Esophagus mucosa (tissue), 1 donor: ENCODE results near the gene BPTF. TPM values are rescaled to one million over a fixed set of nuclear protein-coding genes. Genes with fewer than 3 reads are reported as not detected.
"Not testable (repeated sequence)": the region's sequence is repeated elsewhere in the genome, so short reads cannot be mapped to it uniquely, and the experiment has no call there.

Experiments used
- ATAC-seq: fragments of 200-7000 bp; cut with Tn5 transposase; one replicate; pipeline ENCODE4 v1.9.1; 2020
- total RNA-seq: library from RNA; stranded (reverse); gene quantifications from one replicate; pipeline ENCODE4 v1.2.4, GENCODE V29; 2023
- donor health status: DM: yes; HTN: yes; CAD: no.

Gene BPTF
- 47.8 TPM for total RNA-seq

GRCh38 chr17:67824735-67825626 is at the start of gene BPTF:
BPTF (plus strand) TSS chr17:67825503; CDS start chr17:67825725, 222 bp downstream.
- peak; percentile 97 for ATAC-seq

GRCh38 chr17:67779098-67779672 is 46.1 kb upstream of the BPTF start:
- ATAC-seq, result peak; percentile 60

DNA sequence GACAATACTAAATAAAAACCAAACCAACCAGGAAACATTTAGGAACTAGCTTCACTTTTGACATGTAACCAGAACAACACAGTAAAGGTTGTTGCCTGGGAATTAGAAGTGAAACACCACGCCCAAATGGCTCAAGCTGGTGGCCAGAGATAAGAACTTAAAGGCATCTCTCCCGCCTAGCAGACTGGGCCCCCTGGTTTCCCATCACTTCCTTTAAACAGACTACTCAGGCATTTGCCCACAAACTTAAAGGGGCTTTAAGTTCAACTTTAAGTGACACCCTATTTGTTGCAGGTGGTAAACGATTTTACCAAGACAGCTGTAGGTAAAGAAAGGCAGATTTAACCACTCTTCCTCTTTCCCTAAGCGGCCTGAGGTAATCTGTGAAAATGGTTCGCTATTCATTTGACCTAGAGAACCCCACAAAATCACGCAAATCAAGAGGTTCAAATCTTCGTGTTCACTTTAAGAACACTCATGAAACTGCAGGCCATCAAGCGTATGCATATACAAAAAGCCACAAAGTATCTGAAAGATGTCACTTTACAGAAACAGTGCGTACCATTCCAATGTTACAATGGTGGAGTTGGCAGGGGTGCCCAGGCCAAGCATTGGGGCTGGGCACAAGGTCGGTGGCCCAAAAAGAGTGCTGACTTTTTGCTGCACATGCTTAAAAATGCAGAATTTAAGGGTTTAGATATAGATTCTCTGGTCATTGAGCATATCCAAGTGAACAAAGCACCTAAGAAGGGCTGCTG is 40.8 kb upstream of the BPTF start:
- ATAC-seq, result no peak

DNA sequence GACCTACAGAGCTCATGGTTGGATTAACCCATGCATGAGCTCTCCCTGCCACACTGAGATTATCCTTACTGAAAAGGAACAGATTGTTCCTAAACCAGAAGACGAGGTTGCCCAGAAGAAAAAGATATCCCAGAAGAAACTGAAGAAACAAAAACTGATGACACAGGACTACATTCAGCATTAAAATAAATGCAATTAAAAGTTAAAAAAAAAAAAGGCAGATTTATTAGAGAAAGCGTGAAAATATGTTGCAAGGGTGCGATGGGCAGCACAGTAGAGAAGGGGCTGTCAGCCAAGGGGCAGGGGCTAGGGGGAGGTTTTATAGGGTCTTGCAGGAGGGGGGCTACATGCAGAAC is 40.2 kb upstream of the BPTF start:
- ATAC-seq, result no peak

DNA sequence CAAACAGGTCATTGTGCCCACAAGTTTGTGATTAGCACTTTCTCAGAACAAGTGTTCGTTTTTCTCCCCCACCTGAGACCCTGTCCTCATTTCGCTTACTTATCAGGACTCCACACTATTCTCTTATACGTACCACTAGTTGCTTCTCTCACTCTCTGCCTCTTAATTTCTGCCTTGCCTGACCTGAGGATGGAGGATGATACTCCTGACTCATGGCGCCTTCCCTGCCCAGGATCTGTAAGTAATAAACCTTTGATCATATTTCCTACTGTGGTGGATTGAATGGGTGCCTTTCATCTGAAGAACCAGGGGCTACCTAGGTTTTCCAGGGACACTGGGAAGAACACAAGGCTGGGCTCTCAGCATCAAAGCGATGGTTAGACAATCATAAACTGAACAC is 39.8 kb upstream of the BPTF start:
- ATAC-seq, result no peak

DNA sequence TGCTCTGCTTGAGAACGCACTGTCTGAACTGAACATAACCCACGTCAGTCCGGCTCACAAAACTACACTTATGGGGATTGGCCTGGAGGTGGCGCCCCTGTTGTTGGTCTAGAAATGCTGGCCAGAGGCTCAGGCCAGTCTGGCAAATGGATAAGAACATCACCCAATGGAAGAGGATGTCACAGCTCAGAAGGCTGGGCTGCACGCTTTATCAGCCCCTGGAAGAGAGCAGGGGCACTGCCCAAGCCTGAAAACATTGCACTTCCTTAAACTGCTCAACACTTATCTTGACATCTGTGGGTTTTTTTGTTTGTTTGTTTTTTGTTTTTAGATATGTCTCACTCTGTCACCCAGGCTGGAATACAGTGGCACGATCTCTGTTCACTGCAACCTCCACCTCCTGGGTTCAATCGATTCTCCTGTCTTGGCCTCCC is 24.8 kb upstream of the BPTF start:
- ATAC-seq, result peak; percentile 71

DNA sequence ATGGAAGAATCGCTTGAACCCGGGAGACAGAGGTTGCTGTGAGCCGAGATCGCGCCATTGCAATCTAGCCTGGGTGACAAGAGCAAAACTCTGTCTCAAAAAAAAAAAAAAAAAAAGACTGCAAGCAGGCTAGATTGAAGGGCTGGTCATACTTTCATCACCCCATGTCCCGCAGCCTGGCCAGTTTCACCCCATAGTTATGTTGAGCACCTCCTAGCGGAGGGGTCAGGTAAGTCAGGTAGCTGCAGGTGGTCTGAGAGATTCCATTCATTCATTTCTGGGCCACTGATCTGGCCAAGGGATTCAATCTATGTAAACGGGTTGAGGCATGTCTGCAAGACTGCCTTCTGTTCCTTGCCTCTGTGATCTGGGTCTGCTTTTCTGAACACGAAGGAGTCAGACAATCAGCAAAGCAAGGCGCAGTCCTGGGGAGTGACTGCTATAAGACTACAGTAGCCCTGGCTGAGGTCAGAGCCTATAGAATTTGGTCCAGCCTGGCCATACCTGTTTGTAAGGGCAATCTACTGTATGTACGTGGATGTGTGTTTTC is 23.6 kb upstream of the BPTF start:
- peak; percentile 11 for ATAC-seq

GRCh38 chr17:67810464-67810863 is 14.8 kb upstream of the BPTF start:
- ATAC-seq, result no peak

- ATAC-seq, result not testable (repeated sequence)
These were observed 12.9 kb upstream of the BPTF start for GRCh38 chr17:67812380-67812779.

DNA sequence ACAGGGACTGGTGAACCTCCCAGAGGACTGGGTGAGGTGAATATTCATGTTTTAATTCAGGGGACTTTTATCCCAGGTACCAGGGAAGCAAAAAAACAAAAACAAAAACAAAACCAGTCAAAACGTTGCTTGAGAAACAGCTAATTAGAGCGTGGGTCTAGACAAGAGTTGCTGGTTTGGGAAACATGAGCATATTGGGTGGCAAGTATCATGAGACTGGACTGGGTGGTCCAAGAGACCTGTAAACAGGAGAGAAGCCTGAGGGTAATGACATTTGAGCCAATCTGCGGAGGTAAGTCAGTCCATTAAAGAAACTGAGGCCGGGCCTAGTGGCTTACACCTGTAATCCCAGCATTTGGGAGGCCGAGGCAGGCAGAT is 11.5 kb upstream of the BPTF start:
- ATAC-seq, result no peak

DNA sequence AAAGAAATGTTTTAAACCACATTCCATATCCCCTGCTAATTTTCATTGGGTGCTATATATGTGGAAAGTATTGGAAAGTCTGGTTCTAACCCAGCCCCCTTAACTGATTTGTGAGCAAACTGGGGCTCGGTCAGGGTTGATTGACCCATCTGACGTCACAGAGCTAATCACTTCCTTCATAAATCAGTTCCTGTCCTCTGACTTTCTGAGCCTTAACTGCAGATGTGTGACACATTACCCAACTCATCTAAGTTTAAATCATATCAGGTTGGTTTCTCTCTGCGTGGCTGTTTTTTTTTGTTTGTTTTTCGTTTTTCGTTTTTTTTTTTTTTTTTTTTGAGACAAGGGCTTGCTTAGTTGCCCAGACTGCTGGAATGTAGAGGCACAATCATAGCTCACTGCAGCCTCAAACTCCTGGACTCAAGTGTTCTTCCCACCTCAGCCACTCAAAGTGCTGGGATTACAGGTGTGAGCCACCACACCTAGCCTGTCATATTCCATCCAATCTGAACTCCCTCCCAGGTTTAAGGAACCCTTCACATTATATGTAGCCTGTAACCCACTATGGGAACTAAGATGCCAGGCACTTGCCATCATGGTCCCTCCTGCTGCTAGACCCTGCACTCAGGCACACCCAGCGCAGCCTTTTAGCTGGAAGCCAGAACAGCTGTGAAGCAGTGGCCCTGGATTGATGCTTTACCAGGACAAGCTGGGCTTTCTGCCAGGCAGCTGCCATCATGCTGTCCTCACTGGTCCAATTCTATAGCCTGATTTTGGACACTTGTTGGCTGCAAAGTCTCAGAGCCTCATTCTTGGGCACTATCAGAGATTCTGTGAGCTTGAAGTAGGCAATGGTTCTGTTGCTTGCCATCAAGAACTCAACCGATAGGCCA is 6.9 kb upstream of the BPTF start:
- ATAC-seq, result peak; percentile 22

DNA sequence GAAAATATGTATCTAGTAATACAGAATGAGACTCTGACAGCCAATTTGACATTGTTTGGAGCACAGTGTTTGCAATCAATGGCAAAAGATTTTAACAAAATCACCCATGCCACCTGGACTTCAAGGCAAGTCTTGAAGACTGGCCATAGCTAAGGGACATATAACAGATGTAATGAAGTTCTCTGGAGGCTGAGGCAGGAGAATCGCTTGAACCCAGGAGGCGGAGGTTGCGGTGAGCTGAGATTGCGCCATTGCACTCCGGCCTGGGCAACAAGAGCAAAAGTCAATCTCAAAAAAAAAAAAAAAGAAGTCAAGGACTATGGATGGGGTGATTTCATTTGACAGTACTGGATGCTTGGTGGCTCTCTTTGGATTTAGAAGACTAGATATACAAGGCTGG is 5.6 kb upstream of the BPTF start:
- no peak for ATAC-seq

GRCh38 chr17:67821871-67822367 is 3.4 kb upstream of the BPTF start:
- ATAC-seq, result no peak

DNA sequence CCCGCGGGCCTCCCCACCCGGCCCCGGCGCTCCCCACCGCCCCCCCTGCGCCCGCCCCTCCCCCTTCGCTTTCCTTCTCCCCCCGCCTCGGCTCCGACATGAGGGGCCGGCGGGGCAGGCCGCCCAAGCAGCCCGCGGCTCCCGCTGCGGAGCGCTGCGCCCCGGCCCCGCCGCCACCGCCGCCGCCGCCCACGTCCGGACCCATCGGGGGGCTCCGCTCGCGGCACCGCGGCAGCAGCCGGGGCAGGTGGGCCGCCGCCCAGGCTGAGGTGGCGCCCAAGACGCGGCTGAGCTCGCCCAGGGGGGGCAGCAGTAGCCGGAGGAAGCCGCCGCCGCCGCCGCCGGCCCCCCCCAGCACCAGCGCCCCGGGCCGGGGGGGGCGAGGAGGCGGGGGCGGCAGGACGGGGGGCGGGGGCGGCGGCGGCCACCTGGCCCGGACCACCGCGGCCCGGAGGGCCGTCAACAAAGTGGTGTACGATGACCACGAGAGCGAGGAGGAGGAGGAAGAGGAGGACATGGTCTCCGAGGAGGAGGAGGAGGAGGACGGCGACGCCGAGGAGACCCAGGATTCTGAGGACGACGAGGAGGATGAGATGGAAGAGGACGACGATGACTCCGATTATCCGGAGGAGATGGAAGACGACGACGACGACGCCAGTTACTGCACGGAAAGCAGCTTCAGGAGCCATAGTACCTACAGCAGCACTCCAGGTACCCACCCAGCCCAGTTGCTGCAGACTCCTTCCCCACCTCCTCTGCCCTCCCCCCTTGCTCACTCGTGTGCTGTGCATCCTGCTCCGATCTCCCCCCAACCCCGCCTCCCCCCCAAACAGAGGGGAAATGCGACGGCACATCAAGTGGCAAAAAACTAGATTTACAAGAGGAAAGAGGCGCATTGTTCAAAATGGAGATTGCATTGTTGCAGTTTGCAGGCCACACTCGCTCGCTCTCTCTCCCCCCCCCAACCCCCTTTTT is 611 bp downstream of the BPTF start:
- ATAC-seq, result peak; percentile 15

GRCh38 chr17:67829331-67829730 is 4.0 kb downstream of the BPTF start:
- no peak for ATAC-seq

GRCh38 chr17:67830440-67830839 is 5.1 kb downstream of the BPTF start:
- no peak for ATAC-seq

DNA sequence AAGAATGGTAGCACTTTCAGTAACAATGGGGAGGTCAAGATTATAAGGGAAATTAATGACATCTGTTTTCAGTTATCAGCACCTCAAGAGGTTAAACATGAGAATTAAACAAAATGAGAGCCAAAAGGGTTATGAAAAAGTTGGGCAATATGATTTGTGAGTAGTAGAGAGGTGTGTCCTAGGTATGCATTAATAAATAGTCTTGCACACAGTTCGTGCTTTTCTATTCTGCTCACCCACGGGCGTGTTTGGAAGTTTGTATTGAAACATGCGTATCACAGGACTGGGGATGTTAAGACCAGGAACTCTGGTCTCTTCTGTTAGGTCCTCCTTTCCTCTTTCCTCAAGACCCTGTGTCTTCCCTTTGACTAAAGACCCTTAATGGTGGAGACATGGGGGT is 6.0 kb downstream of the BPTF start:
- peak; percentile 72 for ATAC-seq

GRCh38 chr17:67833134-67833533 is 7.8 kb downstream of the BPTF start:
- ATAC-seq, result no peak

GRCh38 chr17:67833946-67834631 is 8.8 kb downstream of the BPTF start:
- no peak for ATAC-seq

DNA sequence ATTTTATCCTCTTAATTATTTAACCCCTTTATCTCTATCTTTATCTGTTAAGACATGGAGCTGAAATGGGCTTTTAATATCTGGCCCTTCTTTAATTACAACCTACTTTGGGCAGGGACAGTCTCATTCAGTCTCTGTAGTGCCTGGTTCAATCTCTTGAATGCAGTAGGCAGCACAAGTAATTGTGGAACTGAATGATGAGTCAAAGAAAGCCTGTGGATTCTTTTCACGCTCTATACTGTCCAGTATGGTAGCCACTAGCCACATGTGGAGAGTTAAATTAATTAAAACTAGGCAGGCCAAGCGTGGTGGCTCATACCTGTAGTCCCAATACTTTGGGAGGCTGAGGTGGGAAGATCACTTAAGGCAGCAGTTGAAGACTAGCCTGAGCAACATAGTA is 9.3 kb downstream of the BPTF start:
- ATAC-seq, result no peak
